Measurements from ENCODE around the gene PBX1. TPM values are rescaled to one million over a fixed set of nuclear protein-coding genes. Genes with fewer than 3 reads are reported as not detected.

Gene PBX1
- total and polyA plus RNA-seq, 2 donors (not counting 3 experiments of a cell fraction or from before 2014, with no cell fraction given), result 10.7 to 24.1 TPM

- H2AFZ ChIP-seq (ENCODE audit: low read depth, low read length), result no peak overlapping the region
- intact Hi-C loops (cut with micrococcal nuclease) (no loop called here), dilution Hi-C loops (cut with MboI; ENCODE audit: extremely low pct_ligation_motif_present, low sequenced_read_pairs) (no loop called here)
- no peaks in the 10 kb centered on the region for H4K20me1 ChIP-seq (replicated peaks; ENCODE audit: control insufficient read depth, extremely low read depth, insufficient read depth, low read length)
- no peak overlapping the region for H3K4me2 ChIP-seq (ENCODE audit: insufficient read depth, low read length)
- DNase-seq (ENCODE audit: low read depth, low spot score), result no peak
- H3K79me2 ChIP-seq (ENCODE audit: control insufficient read depth, insufficient read depth, low read length), result no peaks in the 10 kb centered on the region
- TF ChIP-seq POLR2AphosphoS5 (IDR thresholded peaks at IDR 0.05; ENCODE audit: insufficient read depth, low read depth, low read length) (no peak), FOS (IDR thresholded peaks at IDR 0.05; ENCODE audit: borderline replicate concordance, insufficient read depth, low read length) (no peak), MYC (IDR thresholded peaks at IDR 0.05; ENCODE audit: low read depth, low read length) (no peak), GATA2 (IDR thresholded peaks at IDR 0.05; ENCODE audit: insufficient read depth, insufficient read length, low read depth, low read length) (no peak), CTCF (IDR thresholded peaks at IDR 0.05; ENCODE audit: extremely low read depth in 1 of 2, insufficient read depth in 1 of 2, low read depth in 1 of 2, low read length in 2 of 2) (no peak), EZH2 (IDR thresholded peaks at IDR 0.05; ENCODE audit: borderline replicate concordance, low read depth, low read length, severe bottlenecking) (no peak), JUN (IDR thresholded peaks at IDR 0.05; ENCODE audit: borderline replicate concordance, insufficient read depth, insufficient read length, low read depth) (no peak), MAX (IDR thresholded peaks at IDR 0.05; ENCODE audit: insufficient read depth, insufficient read length) (no peak), POLR2A (IDR thresholded peaks at IDR 0.05; ENCODE audit: low read depth, low read length) (no peak)
- no peaks in the 10 kb centered on the region for H3K9me3 ChIP-seq (replicated peaks; ENCODE audit: control insufficient read depth, insufficient read depth, low read length)
- ChIA-PET CTCF (interaction anchor here (0.8 to 1.3 kb wide), 2 partner anchors 17 to 25 kb away, joined by 3 read pairs; no protein-coding TSS in a partner anchor), POLR2A (no interaction called here)
- no TSS peak for BruUV-seq (replicated peaks)
- no peaks in the 10 kb centered on the region for H3K36me3 ChIP-seq (ENCODE audit: control insufficient read depth in 2 of 2, extremely low read depth in 1 of 2, insufficient read depth in 2 of 2, low read length in 2 of 2)
- H3K4me1 ChIP-seq (ENCODE audit: control insufficient read depth, extremely low read depth, insufficient read depth, low read length), result no peaks in the 10 kb centered on the region
- no peaks in the 10 kb centered on the region for H3K9me1 ChIP-seq (replicated peaks; ENCODE audit: control insufficient read depth, extremely low read depth, insufficient read depth, low read length)
- no peak overlapping the region for H3K9ac ChIP-seq (replicated peaks; ENCODE audit: extremely low read depth, insufficient read depth, low read length)
- no peak overlapping the region for H3K4me3 ChIP-seq (replicated peaks in 1 of 3; ENCODE audit: insufficient read depth in 1 of 3, low read depth in 1 of 3, low read length in 3 of 3)
- no peaks in the 10 kb centered on the region for H3K27me3 ChIP-seq (ENCODE audit: control insufficient read depth in 2 of 2, insufficient read depth in 2 of 2, low read length in 2 of 2)
- FAIRE-seq, result no peak
- H3K27ac ChIP-seq (ENCODE audit: insufficient read depth, low read depth, low read length), result no peak overlapping the region
Observed at GRCh38 chr1:164841702-164842465, 282.9 kb downstream of the PBX1 start.
